ENCODE data around the gene C17orf75. TPM values are rescaled to one million over a fixed set of nuclear protein-coding genes. Genes with fewer than 3 reads are reported as not detected.

C17orf75 gene
- total RNA-seq, 1 donor from 2014 or later: 19.0 TPM

GRCh38 chr17:32348483-32348800 lies 6.5 kb upstream of the C17orf75 start:
- TF ChIP-seq, protein P1, sequence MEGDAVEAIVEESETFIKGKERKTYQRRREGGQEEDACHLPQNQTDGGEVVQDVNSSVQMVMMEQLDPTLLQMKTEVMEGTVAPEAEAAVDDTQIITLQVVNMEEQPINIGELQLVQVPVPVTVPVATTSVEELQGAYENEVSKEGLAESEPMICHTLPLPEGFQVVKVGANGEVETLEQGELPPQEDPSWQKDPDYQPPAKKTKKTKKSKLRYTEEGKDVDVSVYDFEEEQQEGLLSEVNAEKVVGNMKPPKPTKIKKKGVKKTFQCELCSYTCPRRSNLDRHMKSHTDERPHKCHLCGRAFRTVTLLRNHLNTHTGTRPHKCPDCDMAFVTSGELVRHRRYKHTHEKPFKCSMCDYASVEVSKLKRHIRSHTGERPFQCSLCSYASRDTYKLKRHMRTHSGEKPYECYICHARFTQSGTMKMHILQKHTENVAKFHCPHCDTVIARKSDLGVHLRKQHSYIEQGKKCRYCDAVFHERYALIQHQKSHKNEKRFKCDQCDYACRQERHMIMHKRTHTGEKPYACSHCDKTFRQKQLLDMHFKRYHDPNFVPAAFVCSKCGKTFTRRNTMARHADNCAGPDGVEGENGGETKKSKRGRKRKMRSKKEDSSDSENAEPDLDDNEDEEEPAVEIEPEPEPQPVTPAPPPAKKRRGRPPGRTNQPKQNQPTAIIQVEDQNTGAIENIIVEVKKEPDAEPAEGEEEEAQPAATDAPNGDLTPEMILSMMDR (IDR thresholded peaks at IDR 0.05; ENCODE audit: unreplicated experiment): no peak
- Mint-ChIP-seq H3K4me3 (ENCODE audit: unreplicated experiment) (no peak overlapping the region), H3K9me3 (ENCODE audit: unreplicated experiment) (no peaks in the 10 kb centered on the region), H3K36me3 (ENCODE audit: low read depth, unreplicated experiment) (peaks cover 12% of the 10 kb centered on the region), H3K27me3 (ENCODE audit: unreplicated experiment) (peaks cover 12% of the 10 kb centered on the region), H3K4me1 (ENCODE audit: unreplicated experiment) (peaks cover 22% of the 10 kb centered on the region), H3K27ac (ENCODE audit: unreplicated experiment) (no peak overlapping the region)
- no peak for DNase-seq (ENCODE audit: low spot score)

DNA sequence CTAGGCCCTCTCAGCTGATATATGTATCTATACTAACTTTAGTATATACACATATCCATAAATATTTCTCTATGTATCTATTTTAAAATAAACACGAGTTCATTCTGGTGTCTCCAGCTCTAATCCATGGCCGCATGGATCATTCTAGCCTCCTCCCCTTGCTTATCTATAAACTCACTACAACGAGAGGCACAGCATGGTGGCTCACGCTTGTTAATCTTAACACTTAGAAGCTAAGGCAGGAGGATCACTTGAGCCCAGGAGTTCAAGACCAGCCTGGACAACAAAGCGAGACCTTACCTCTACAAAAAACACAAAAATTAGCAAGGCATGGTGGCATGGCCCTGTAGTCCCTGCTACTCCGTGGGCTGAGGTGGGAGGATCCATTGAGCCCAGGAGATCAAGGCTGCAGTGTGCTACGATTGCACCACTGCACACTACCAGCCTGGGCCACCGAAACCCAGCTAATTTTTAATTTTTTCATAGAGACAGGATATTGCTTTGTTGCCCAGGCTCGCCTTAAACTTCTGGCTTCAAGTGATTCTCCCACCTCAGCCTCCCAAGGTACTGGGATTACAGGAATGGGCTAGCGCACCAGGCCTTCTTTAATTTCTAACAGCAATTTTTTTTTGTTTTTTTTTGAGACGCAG lies 4.1 kb upstream of the C17orf75 start:
- Mint-ChIP-seq H3K9me3 (ENCODE audit: unreplicated experiment) (no peaks in the 10 kb centered on the region), H3K36me3 (ENCODE audit: low read depth, unreplicated experiment) (peaks cover 12% of the 10 kb centered on the region), H3K4me3 (ENCODE audit: unreplicated experiment) (no peak overlapping the region), H3K27me3 (ENCODE audit: unreplicated experiment) (peaks cover 13% of the 10 kb centered on the region), H3K27ac (ENCODE audit: unreplicated experiment) (no peak overlapping the region), H3K4me1 (ENCODE audit: unreplicated experiment) (peaks cover 18% of the 10 kb centered on the region)
- TF ChIP-seq, protein P1 (IDR thresholded peaks at IDR 0.05; ENCODE audit: unreplicated experiment): no peak
- DNase-seq (ENCODE audit: low spot score): no peak

DNA sequence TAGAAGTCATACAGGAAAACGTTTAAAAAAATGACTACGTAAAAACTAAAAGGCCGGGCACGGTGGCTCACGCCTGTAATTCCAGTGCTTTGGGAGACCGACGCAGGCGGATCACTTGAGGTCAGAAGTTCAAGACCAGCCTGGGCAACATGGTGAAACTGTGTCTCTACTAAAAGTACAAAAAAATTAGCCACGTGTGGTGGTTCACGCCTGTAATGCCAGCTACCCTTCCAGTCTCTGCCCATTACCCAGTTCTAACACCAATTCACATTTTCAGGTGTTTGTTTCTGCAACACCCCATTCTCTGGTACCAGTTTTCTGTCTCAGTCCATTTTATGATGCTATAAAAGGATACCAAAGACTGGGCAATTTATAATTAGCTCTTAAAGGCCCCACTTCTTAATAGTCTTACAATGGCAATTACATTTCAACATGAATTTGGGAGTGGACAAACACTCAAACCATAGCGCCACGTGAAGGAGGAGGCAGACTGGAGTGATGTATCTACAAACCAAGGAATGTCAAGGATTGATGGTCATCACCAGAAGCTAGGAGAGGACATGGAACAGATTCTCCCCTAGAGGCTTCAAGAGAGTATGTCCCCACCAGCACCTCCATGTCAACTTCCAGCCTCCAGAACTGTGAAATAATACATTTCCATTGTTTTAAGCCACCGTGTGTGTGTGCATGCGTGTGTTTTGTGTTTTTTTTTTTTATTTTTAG lies 791 bp upstream of the C17orf75 start:
- DNase-seq (ENCODE audit: low spot score): no peak
- peak overlapping the region; percentile 97 for H3K4me3 Mint-ChIP-seq (ENCODE audit: unreplicated experiment)

DNA sequence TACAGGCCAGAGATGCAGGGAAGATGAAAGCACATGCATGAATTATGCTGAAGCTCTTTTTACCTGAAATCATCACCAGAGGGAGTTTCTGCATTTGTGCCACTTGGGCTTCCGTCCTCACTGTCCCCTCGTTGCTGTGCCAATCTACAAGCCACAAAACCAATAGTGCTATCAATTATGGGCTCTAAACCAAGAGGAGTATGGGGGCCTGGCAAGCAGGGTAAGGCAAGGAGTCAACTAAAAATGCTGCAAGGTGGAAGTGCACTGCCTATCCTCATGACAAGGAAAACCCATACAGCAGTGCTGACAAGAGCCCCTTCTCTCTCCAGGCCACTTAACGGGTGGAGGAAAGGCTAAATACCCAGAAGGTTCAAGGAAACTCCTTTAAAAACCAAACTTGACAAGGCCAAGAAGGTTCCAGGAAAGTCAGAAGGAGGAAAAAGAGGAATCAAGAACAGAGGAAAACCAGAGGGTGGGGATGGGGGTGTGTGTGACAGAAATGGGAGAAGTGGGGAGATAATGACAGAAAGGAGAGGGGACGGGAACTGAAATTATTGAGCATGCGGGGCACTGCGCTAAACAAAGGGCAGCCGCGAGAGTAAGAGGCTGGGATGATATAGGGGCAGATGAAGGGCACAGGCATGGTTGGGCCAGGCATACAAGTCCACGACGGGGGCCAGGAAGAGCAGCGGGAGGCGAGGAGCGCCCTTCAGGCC lies 674 bp downstream of the C17orf75 start:
- no peak for DNase-seq (ENCODE audit: low spot score)
- peaks cover 2% of the 10 kb centered on the region for H3K27me3 Mint-ChIP-seq (ENCODE audit: unreplicated experiment)
- H3K27ac Mint-ChIP-seq (ENCODE audit: unreplicated experiment): peak overlapping the region; percentile 32
- H3K9me3 Mint-ChIP-seq (ENCODE audit: unreplicated experiment): no peaks in the 10 kb centered on the region
- H3K4me1 Mint-ChIP-seq (ENCODE audit: unreplicated experiment): peaks cover 8% of the 10 kb centered on the region
- peak overlapping the region; percentile 97 for H3K4me3 Mint-ChIP-seq (ENCODE audit: unreplicated experiment)
- H3K36me3 Mint-ChIP-seq (ENCODE audit: low read depth, unreplicated experiment): no peaks in the 10 kb centered on the region
- TF ChIP-seq, protein P1 (IDR thresholded peaks at IDR 0.05; ENCODE audit: unreplicated experiment): no peak

More for the DNA sequence above, 791 bp upstream of the C17orf75 start:
- no peaks in the 10 kb centered on the region for H3K9me3 Mint-ChIP-seq (ENCODE audit: unreplicated experiment)
- H3K27me3 Mint-ChIP-seq (ENCODE audit: unreplicated experiment): peaks cover 2% of the 10 kb centered on the region
- no peaks in the 10 kb centered on the region for H3K36me3 Mint-ChIP-seq (ENCODE audit: low read depth, unreplicated experiment)
- TF ChIP-seq, protein P1 (IDR thresholded peaks at IDR 0.05; ENCODE audit: unreplicated experiment): no peak
- H3K4me1 Mint-ChIP-seq (ENCODE audit: unreplicated experiment): peaks cover 8% of the 10 kb centered on the region
- no peak overlapping the region for H3K27ac Mint-ChIP-seq (ENCODE audit: unreplicated experiment)

Measured in endothelial cell (in vitro differentiated cells).